Neural progenitor cell (in vitro differentiated cells): Measurements from ENCODE around the gene TEX10. TPM values are rescaled to one million over a fixed set of nuclear protein-coding genes. Genes with fewer than 3 reads are reported as not detected.
"Not testable (repeated sequence)": the region's sequence is repeated elsewhere in the genome, so short reads cannot be mapped to it uniquely, and the experiment has no call there.

Source experiments
- DNase-seq: peaks from one replicate; pipeline ENCODE4 v3.0.0-alpha.2; 2016; ENCODE audit warnings: low spot score
- H2AFZ ChIP-seq: fragments of 200-600 bp; sonication (generic); replicated peaks from 2 replicates; pipeline ENCODE4 v1.6.1; 2016; ENCODE audit warnings: antibody characterized with exemption
- H3F3A ChIP-seq: fragments of 200-600 bp; sonication (generic); 2 replicates; pipeline ENCODE4 v1.6.1; 2016; ENCODE audit warnings: antibody characterized with exemption, low read depth
- H3K27ac ChIP-seq: fragments of 200-600 bp; sonication (generic); 2 replicates; pipeline ENCODE4 v1.5.1; 2016; ENCODE audit warnings: mild to moderate bottlenecking
- H3K27me3 ChIP-seq: fragments of 200-600 bp; sonication (generic); 2 replicates; pipeline ENCODE4 v1.6.1; 2016; ENCODE audit warnings: mild to moderate bottlenecking, moderate library complexity
- H3K36me3 ChIP-seq: fragments of 200-600 bp; sonication (generic); 2 replicates; pipeline ENCODE4 v1.5.1; 2016
- H3K4me1 ChIP-seq: fragments of 200-600 bp; sonication (generic); 2 replicates; pipeline ENCODE4 v1.6.1; 2016; ENCODE audit warnings: mixed run types
- H3K4me2 ChIP-seq: fragments of 200-600 bp; sonication (generic); 2 replicates; pipeline ENCODE4 v1.6.1; 2016
- H3K4me3 ChIP-seq: fragments of 200-600 bp; sonication (generic); 2 replicates; pipeline ENCODE4 v1.5.1; 2016
- H3K79me2 ChIP-seq: fragments of 200-600 bp; sonication (generic); 2 replicates; pipeline ENCODE4 v1.6.1; 2016; ENCODE audit warnings: low read depth
- H3K9ac ChIP-seq: fragments of 200-600 bp; sonication (generic); 2 replicates; pipeline ENCODE4 v1.6.1; 2016
- H3K9me3 ChIP-seq: fragments of 200-600 bp; sonication (generic); 2 replicates; pipeline ENCODE4 v1.5.1; 2016; ENCODE audit warnings: low read depth
- H4K20me1 ChIP-seq: fragments of 200-600 bp; sonication (generic); 2 replicates; pipeline ENCODE4 v1.6.1; 2016; ENCODE audit warnings: low read depth
- H3K27ac Mint-ChIP-seq: 3 replicates; pipeline ENCODE4 v1.8.0; 2021; ENCODE audit warnings: mixed read lengths
- H3K27me3 Mint-ChIP-seq: 2 replicates; pipeline ENCODE4 v1.8.0; 2022; ENCODE audit warnings: low read depth, mild to moderate bottlenecking, inconsistent platforms, moderate library complexity, mixed read lengths; ENCODE audit not compliant: insufficient read depth
- H3K36me3 Mint-ChIP-seq: 3 replicates; pipeline ENCODE4 v1.8.0; 2021; ENCODE audit warnings: mixed read lengths
- H3K4me1 Mint-ChIP-seq: 3 replicates; pipeline ENCODE4 v1.8.0; 2021; ENCODE audit warnings: mixed read lengths
- H3K4me3 Mint-ChIP-seq: 3 replicates; pipeline ENCODE4 v1.8.0; 2021; ENCODE audit warnings: mild to moderate bottlenecking, moderate library complexity, mixed read lengths
- H3K9me3 Mint-ChIP-seq: 3 replicates; pipeline ENCODE4 v1.8.0; 2020; ENCODE audit warnings: mixed read lengths
- EZH2 ChIP-seq: fragments of 200-600 bp; sonication (generic); IDR thresholded peaks from 2 replicates; pipeline ENCODE4 v1.6.1; 2017; ENCODE audit warnings: antibody characterized with exemption, mild to moderate bottlenecking, moderate library complexity
- EZH2phosphoT487 ChIP-seq: fragments of 200-600 bp; sonication (generic); IDR thresholded peaks from 2 replicates; pipeline ENCODE4 v1.6.1; 2017; ENCODE audit warnings: antibody characterized with exemption
- total RNA-seq: library from RNA; depleted of rRNA; stranded (reverse); fragments of >200 nt; gene quantifications from 2 replicates; pipeline ENCODE4 v1.2.3, GENCODE V29; 2015; ENCODE audit warnings: low replicate concordance
- TF ChIP-seq, protein P1 (sequence below): fragments of 200-600 bp; sonication (generic); IDR thresholded peaks from 2 replicates; pipeline ENCODE4 v1.5.1; 2017; ENCODE audit warnings: antibody characterized with exemption, mild to moderate bottlenecking

Gene TEX10
- total RNA-seq, 1 donor from 2014 or later, result 71.8 TPM

DNA sequence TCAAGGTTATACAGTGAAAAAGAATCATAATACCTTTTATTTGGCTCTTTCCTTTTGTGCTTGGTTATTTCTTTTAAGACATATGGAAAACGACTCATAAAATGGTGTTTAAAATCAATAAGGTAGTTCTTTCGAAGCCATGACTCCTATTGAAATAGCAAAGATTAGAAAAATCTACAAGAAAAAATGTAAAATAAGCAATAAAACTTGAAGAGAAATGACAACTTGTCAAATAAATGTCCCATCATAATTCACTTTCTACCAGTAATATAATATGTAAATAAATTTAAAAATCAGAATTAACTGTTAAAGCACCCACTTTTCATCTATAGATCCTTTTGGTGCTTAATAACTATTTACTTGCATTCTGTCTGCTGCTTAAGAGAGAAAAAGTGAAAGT lies 12.5 kb downstream of the TEX10 start:
- peaks cover 94% of the 10 kb centered on the region for H3K79me2 ChIP-seq
- H3K27me3 Mint-ChIP-seq, result no peaks in the 10 kb centered on the region

DNA sequence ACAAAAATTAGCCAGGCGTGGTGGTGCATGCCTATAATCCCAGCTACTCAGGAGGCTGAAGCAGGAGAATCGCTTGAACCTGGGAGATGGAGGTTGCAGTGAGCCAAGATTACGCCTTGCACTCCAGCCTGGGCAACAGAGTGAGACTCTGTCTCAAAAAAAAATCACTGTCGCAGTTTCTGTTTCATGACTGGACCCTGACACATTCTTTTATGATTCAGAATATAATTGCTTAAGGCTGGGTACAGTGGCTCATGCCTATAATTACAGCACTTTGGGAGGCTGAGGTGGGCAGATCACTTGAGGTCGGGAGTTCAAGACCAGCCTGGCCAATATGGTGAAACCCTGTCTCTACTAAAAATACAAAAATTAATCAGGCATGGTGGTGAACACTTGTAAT lies 14.0 kb downstream of the TEX10 start:
- H3K4me3 ChIP-seq, H2AFZ ChIP-seq, DNase-seq, H3K4me1 ChIP-seq, H3K4me1 Mint-ChIP-seq, H3K27me3 ChIP-seq, H3K4me2 ChIP-seq, H3K27me3 Mint-ChIP-seq, H3K27ac Mint-ChIP-seq, H3K4me3 Mint-ChIP-seq, H3K9me3 Mint-ChIP-seq, H3K9ac ChIP-seq, H3K9me3 ChIP-seq, H3F3A ChIP-seq, H3K27ac ChIP-seq: not testable (repeated sequence)
- Histone ChIP-seq H3K36me3 (peaks cover 19% of the 10 kb centered on the region), H4K20me1 (peaks cover 44% of the 10 kb centered on the region), H3K79me2 (peaks cover 94% of the 10 kb centered on the region)
- peaks cover 38% of the 10 kb centered on the region for H3K36me3 Mint-ChIP-seq

More for the DNA sequence above, 12.5 kb downstream of the TEX10 start:
- H3K9me3 Mint-ChIP-seq, result no peaks in the 10 kb centered on the region
- H2AFZ ChIP-seq, result no peak overlapping the region
- H3K4me2 ChIP-seq, result no peak overlapping the region
- H3K9me3 ChIP-seq, result no peaks in the 10 kb centered on the region
- H3K27ac Mint-ChIP-seq, result no peak overlapping the region
- H3K4me3 ChIP-seq, result no peak overlapping the region
- peaks cover 59% of the 10 kb centered on the region for H4K20me1 ChIP-seq
- H3K27me3 ChIP-seq, result no peaks in the 10 kb centered on the region
- TF ChIP-seq, protein P1, sequence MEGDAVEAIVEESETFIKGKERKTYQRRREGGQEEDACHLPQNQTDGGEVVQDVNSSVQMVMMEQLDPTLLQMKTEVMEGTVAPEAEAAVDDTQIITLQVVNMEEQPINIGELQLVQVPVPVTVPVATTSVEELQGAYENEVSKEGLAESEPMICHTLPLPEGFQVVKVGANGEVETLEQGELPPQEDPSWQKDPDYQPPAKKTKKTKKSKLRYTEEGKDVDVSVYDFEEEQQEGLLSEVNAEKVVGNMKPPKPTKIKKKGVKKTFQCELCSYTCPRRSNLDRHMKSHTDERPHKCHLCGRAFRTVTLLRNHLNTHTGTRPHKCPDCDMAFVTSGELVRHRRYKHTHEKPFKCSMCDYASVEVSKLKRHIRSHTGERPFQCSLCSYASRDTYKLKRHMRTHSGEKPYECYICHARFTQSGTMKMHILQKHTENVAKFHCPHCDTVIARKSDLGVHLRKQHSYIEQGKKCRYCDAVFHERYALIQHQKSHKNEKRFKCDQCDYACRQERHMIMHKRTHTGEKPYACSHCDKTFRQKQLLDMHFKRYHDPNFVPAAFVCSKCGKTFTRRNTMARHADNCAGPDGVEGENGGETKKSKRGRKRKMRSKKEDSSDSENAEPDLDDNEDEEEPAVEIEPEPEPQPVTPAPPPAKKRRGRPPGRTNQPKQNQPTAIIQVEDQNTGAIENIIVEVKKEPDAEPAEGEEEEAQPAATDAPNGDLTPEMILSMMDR, result no peak
- no peak for TF ChIP-seq EZH2
- TF ChIP-seq EZH2phosphoT487, result no peak
- H3K4me1 Mint-ChIP-seq, result no peaks in the 10 kb centered on the region
- H3K36me3 Mint-ChIP-seq, result peaks cover 37% of the 10 kb centered on the region
- no peaks in the 10 kb centered on the region for H3F3A ChIP-seq
- H3K4me1 ChIP-seq, result no peaks in the 10 kb centered on the region
- no peak for DNase-seq
- no peak overlapping the region for H3K9ac ChIP-seq
- H3K36me3 ChIP-seq, result peaks cover 23% of the 10 kb centered on the region
- no peak overlapping the region for H3K4me3 Mint-ChIP-seq
- H3K27ac ChIP-seq, result no peak overlapping the region

DNA sequence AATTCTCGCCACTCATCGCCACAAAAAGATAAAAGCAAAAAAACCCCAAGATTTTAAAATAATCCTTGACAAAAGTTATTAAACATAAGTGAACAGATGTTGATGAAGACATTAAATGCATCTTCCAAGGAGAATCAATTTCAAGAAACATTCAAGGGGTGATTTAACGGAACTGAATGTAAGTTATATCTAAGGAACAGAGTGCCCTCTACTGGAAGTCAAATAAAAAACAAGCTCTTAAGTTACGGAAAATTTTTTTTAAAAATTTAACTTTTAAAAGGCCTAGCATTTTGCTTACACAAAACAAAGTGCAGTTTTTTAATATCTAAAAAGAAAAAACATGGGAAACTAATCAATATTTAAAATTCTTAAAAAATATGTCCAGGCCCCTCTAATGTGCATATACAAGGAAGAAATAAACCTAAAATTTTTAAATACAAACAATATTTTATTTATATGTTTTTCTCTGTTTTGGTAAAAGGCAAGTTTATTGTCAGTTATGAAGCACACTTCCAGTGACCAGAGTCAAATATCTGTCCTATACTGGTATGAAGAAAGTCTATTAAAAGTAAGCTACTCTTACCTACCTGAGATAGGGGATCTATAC lies 28.0 kb downstream of the TEX10 start:
- Mint-ChIP-seq H3K27me3 (no peaks in the 10 kb centered on the region), H3K9me3 (no peaks in the 10 kb centered on the region), H3K36me3 (peaks cover 24% of the 10 kb centered on the region), H3K4me3 (no peak overlapping the region), H3K4me1 (no peaks in the 10 kb centered on the region), H3K27ac (no peak overlapping the region)
- peak; percentile 45 for DNase-seq
- TF ChIP-seq, protein P1, result peak; percentile 70
- TF ChIP-seq EZH2 (no peak), EZH2phosphoT487 (no peak)
- H3K9ac ChIP-seq, result no peak overlapping the region
- H4K20me1 ChIP-seq, result peaks cover 20% of the 10 kb centered on the region
- no peak overlapping the region for H2AFZ ChIP-seq
- no peaks in the 10 kb centered on the region for H3K4me1 ChIP-seq
- H3K36me3 ChIP-seq, result peaks cover 41% of the 10 kb centered on the region
- no peak overlapping the region for H3K4me3 ChIP-seq
- peaks cover 44% of the 10 kb centered on the region for H3K79me2 ChIP-seq
- no peak overlapping the region for H3K27ac ChIP-seq
- no peak overlapping the region for H3K4me2 ChIP-seq
- peaks cover 40% of the 10 kb centered on the region for H3F3A ChIP-seq
- H3K27me3 ChIP-seq, result no peaks in the 10 kb centered on the region
- no peaks in the 10 kb centered on the region for H3K9me3 ChIP-seq

DNA sequence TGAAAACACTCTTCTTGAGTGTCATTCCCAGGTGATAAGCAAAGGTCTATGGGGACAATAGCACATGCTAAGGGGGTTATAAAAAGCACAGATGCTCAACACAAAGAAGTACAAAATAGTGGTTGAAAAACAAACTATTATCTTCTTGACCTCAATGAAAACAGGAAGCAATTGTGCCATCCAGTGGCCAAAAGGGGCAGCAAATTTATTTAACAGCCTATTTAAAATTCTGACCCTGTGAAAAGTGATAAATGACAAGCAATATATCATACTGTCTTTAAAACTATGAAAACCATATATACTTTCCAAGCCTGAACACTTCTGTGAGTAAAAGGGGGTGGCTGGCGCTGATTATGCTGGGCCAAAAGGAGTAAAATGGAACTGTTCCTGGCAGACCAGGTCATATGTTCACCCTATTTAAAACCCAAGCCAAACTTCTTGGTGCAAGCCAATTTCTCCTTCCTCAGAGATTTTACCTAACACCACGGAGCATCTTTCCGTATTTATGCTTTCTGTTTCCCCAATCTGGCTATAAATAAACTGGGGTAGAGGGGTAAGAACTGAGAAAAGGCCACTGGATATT lies 29.7 kb downstream of the TEX10 start:
- Histone ChIP-seq H4K20me1 (peaks cover 20% of the 10 kb centered on the region), H3K4me1 (no peaks in the 10 kb centered on the region), H3K4me3 (no peak overlapping the region), H3K79me2 (peaks cover 49% of the 10 kb centered on the region), H3K9ac (no peak overlapping the region), H3F3A (peaks cover 24% of the 10 kb centered on the region), H3K9me3 (no peaks in the 10 kb centered on the region), H3K4me2 (no peak overlapping the region), H3K27me3 (no peaks in the 10 kb centered on the region), H3K36me3 (peaks cover 36% of the 10 kb centered on the region), H3K27ac (no peak overlapping the region), H2AFZ (no peak overlapping the region)
- Mint-ChIP-seq H3K27me3 (no peaks in the 10 kb centered on the region), H3K36me3 (peaks cover 21% of the 10 kb centered on the region), H3K9me3 (no peaks in the 10 kb centered on the region), H3K27ac (no peak overlapping the region), H3K4me3 (no peak overlapping the region), H3K4me1 (no peaks in the 10 kb centered on the region)
- TF ChIP-seq, protein P1, result peak; percentile 79
- TF ChIP-seq EZH2phosphoT487, result no peak
- peak; percentile 45 for DNase-seq
